ENCODE measurements around the gene JMJD6. TPM values are rescaled to one million over a fixed set of nuclear protein-coding genes. Genes with fewer than 3 reads are reported as not detected.

JMJD6 gene
- total and polyA plus RNA-seq, 9 of the 15 experiments (the other 6 are each of a cell fraction or from before 2014, with no cell fraction given), result 2.5 to 52.3 (median 36.3) TPM

- ATAC-seq (no peak), FAIRE-seq (no peak), DNase-seq (ENCODE audit: extremely low read depth in 1 of 4, low spot score in 3 of 4) (peak in 1 of 4 experiments; percentile 4)
- Histone ChIP-seq H3K9me1 (ENCODE audit: control insufficient read depth, insufficient read depth, low read length) (no peaks in the 10 kb centered on the region), H3K4me1 (replicated peaks in 1 of 2; ENCODE audit: control insufficient read depth in 2 of 2, insufficient read depth in 2 of 2, low read length in 2 of 2) (peaks cover 8 to 25% of the 10 kb centered on the region in 2 experiments; a peak in 3 of 5 replicates), H3K27me3 (ENCODE audit: control insufficient read depth in 2 of 2, insufficient read depth in 2 of 2, low read length in 2 of 2) (no peaks in the 10 kb centered on the region), H2AFZ (ENCODE audit: low read depth, low read length) (no peak overlapping the region), H3K9me3 (replicated peaks; ENCODE audit: control insufficient read depth, insufficient read depth, low read depth, low read length) (no peaks in the 10 kb centered on the region), H4K20me1 (replicated peaks; ENCODE audit: control insufficient read depth, insufficient read depth, low read length) (0 out of 2 replicates have a peak, but pooled peaks cover under 1% of the 10 kb centered on the region), H3K9ac (ENCODE audit: insufficient read depth in 1 of 2, low read depth in 2 of 2, low read length in 2 of 2) (no peak overlapping the region), H3K27ac (ENCODE audit: extremely low read depth, low read depth, low read length) (no peak overlapping the region), H3K4me3 (no peak overlapping the region), H3K4me2 (ENCODE audit: insufficient read depth, low read length) (no peak overlapping the region), H3K79me2 (ENCODE audit: control insufficient read depth, insufficient read depth, low read length) (no peaks in the 10 kb centered on the region), H3K36me3 (ENCODE audit: control insufficient read depth, insufficient read depth, low read length) (no peaks in the 10 kb centered on the region)
- TF ChIP-seq ZNF316 (IDR thresholded peaks at IDR 0.05), result no peak
- TF ChIP-seq GATA2 (CRISPR knock-in tag; IDR thresholded peaks at IDR 0.05), result no peak
- TF ChIP-seq STAG1 (CRISPR knock-in tag; IDR thresholded peaks at IDR 0.05; ENCODE audit: borderline replicate concordance), result no peak
- TF ChIP-seq ERF (CRISPR knock-in tag; IDR thresholded peaks at IDR 0.05), result no peak
- no peak for TF ChIP-seq SRF (CRISPR knock-in tag; IDR thresholded peaks at IDR 0.05)
- no peak for TF ChIP-seq CREB1 (IDR thresholded peaks at IDR 0.05)
- TF ChIP-seq CREB1 (CRISPR knock-in tag; IDR thresholded peaks at IDR 0.05), result no peak
- no peak for TF ChIP-seq YBX1 (IDR thresholded peaks at IDR 0.05)
- no peak for TF ChIP-seq NBN (IDR thresholded peaks at IDR 0.05; ENCODE audit: low read depth)
- TF ChIP-seq HNRNPUL1 (IDR thresholded peaks at IDR 0.05; ENCODE audit: low read length), result no peak
- TF ChIP-seq DNMT1 (IDR thresholded peaks at IDR 0.05), result no peak
- TF ChIP-seq ELF1 (tag; IDR thresholded peaks at IDR 0.05), result no peak
- TF ChIP-seq CHAMP1 (IDR thresholded peaks at IDR 0.05), result no peak
- no peak for TF ChIP-seq XRCC4 (IDR thresholded peaks at IDR 0.05; ENCODE audit: extremely low read depth, insufficient read depth, insufficient read length)
- no peak for TF ChIP-seq KDM2B (CRISPR knock-in tag; IDR thresholded peaks at IDR 0.05)
- no peak for TF ChIP-seq TFE3 (CRISPR knock-in tag; IDR thresholded peaks at IDR 0.05)
- no peak for TF ChIP-seq TEAD4 (IDR thresholded peaks at IDR 0.05; ENCODE audit: low read length)
- no peak for TF ChIP-seq TEAD4 (CRISPR knock-in tag; IDR thresholded peaks at IDR 0.05; ENCODE audit: borderline replicate concordance)
- WGBS (ENCODE audit: insufficient coverage, low coverage, missing lambda C conversion rate), result 68% methylated on average over 14 of the region's 14 CpGs
- POLR2A ChIA-PET, result interaction anchor here (0.8 to 2.3 kb wide), 3 partner anchors 9 to 17 kb away, joined by 3 to 6 read pairs (median 3); no protein-coding TSS in a partner anchor
- CTCF ChIA-PET (ENCODE audit: low intra/inter-chr PET ratio), result no interaction called here
- intact Hi-C loops (cut with micrococcal nuclease), result no loop called here
- in situ Hi-C loops (cut with MboI), result no loop called here
- no TSS peak for BruUV-seq (replicated peaks)
Observed at GRCh38 chr17:76691379-76692191, 34.8 kb downstream of the JMJD6 start.
